ENCODE data around the gene VWA1.
"Not testable (repeated sequence)": the region's sequence is repeated elsewhere in the genome, so short reads cannot be mapped to it uniquely, and the experiment has no call there.

Gene VWA1

GRCh38 chr1:1406101-1406820, 29.2 kb upstream of the VWA1 start:
- peaks cover 19 to 22% of the 10 kb centered on the region in 2 experiments for H3K4me1 ChIP-seq (ENCODE audit: control insufficient read depth in 1 of 2, insufficient read depth in 1 of 2, low read depth in 1 of 2, low read length in 1 of 2)
- no peaks in the 10 kb centered on the region for H3K9me3 ChIP-seq
- H3K36me3 ChIP-seq, result peaks cover 41% of the 10 kb centered on the region
- H3K27me3 ChIP-seq, result no peaks in the 10 kb centered on the region
- peak overlapping the region; percentile 88 for H3K27ac ChIP-seq
- no peak for TF ChIP-seq CTCF (IDR thresholded peaks at IDR 0.05)
- H3K4me3 ChIP-seq (ENCODE audit: low read depth in 1 of 2, low read length in 1 of 2), result peak overlapping the region; percentile 89 to 99

GRCh38 chr1:1406821-1407635, 28.5 kb upstream of the VWA1 start, which contains the start of gene MRPL20:
Gene MRPL20, minus strand, starts transcription at chr1:1407293. Its CDS starts 76 bp downstream, at chr1:1407217.
- Histone ChIP-seq H3K4me1 (ENCODE audit: control insufficient read depth in 1 of 2, insufficient read depth in 1 of 2, low read depth in 1 of 2, low read length in 1 of 2) (peaks cover 19 to 22% of the 10 kb centered on the region in 2 experiments), H3K27ac (peak within 1 kb of the TSS; percentile 88), H3K36me3 (peaks cover 33% of the 10 kb centered on the region), H3K4me3 (ENCODE audit: low read depth in 1 of 2, low read length in 1 of 2) (peak within 1 kb of the TSS; percentile 89 to 99), H3K9me3 (no peaks in the 10 kb centered on the region), H3K27me3 (no peaks in the 10 kb centered on the region)
- TF ChIP-seq CTCF (IDR thresholded peaks at IDR 0.05), result peak; percentile 39

GRCh38 chr1:1407636-1408318, 27.7 kb upstream of the VWA1 start:
- Histone ChIP-seq H3K27ac (peak overlapping the region; percentile 88), H3K4me1 (ENCODE audit: control insufficient read depth in 1 of 2, insufficient read depth in 1 of 2, low read depth in 1 of 2, low read length in 1 of 2) (peaks cover 19 to 22% of the 10 kb centered on the region in 2 experiments), H3K27me3 (no peaks in the 10 kb centered on the region), H3K9me3 (peaks cover 5% of the 10 kb centered on the region), H3K36me3 (peaks cover 25% of the 10 kb centered on the region), H3K4me3 (ENCODE audit: low read depth in 1 of 2, low read length in 1 of 2) (peak overlapping the region; percentile 89 to 99)
- no peak for TF ChIP-seq CTCF (IDR thresholded peaks at IDR 0.05)

GRCh38 chr1:1410238-1410637, 25.3 kb upstream of the VWA1 start:
- Histone ChIP-seq H3K4me1 (ENCODE audit: control insufficient read depth in 1 of 2, insufficient read depth in 1 of 2, low read depth in 1 of 2, low read length in 1 of 2) (peaks cover 19 to 22% of the 10 kb centered on the region in 2 experiments), H3K27me3 (peaks cover 14% of the 10 kb centered on the region)
- H3K27ac ChIP-seq; H3K9me3 ChIP-seq; H3K36me3 ChIP-seq; H3K4me3 ChIP-seq (ENCODE audit: low read depth in 1 of 2, low read length in 1 of 2): not testable (repeated sequence)

GRCh38 chr1:1411626-1412025, 23.9 kb upstream of the VWA1 start:
- Histone ChIP-seq H3K9me3 (peaks cover 5% of the 10 kb centered on the region), H3K36me3 (no peaks in the 10 kb centered on the region)
- TF ChIP-seq CTCF (IDR thresholded peaks at IDR 0.05), result no peak

GRCh38 chr1:1412311-1412902, 23.1 kb upstream of the VWA1 start:
- not testable (repeated sequence) for H3K36me3 ChIP-seq; H3K4me3 ChIP-seq (ENCODE audit: low read depth in 1 of 2, low read length in 1 of 2); H3K9me3 ChIP-seq; H3K27ac ChIP-seq; H3K4me1 ChIP-seq (ENCODE audit: control insufficient read depth in 1 of 2, insufficient read depth in 1 of 2, low read depth in 1 of 2, low read length in 1 of 2)
- H3K27me3 ChIP-seq, result peaks cover 27% of the 10 kb centered on the region

More at GRCh38 chr1:1411626-1412025, 23.9 kb upstream of the VWA1 start:
- peaks cover 11 to 14% of the 10 kb centered on the region in 2 experiments for H3K4me1 ChIP-seq (ENCODE audit: control insufficient read depth in 1 of 2, insufficient read depth in 1 of 2, low read depth in 1 of 2, low read length in 1 of 2)
- H3K27ac ChIP-seq, result no peak overlapping the region
- peaks cover 25% of the 10 kb centered on the region for H3K27me3 ChIP-seq
- no peak overlapping the region for H3K4me3 ChIP-seq (ENCODE audit: low read depth in 1 of 2, low read length in 1 of 2)
